HG03378 (cell line): ENCODE measurements around the gene DNAL4.

ENCODE experiments used
- ATAC-seq: cut with Tn5 transposase; IDR thresholded peaks from one replicate; pipeline ENCODE4 v1.9.1; 2021; ENCODE audit warnings: mild to moderate bottlenecking, moderate library complexity; ENCODE audit not compliant: unreplicated experiment

Gene DNAL4

GRCh38 chr22:38741576-38741975, 52.4 kb downstream of the DNAL4 start:
- no peak for ATAC-seq

- ATAC-seq, result no peak
Observed at GRCh38 chr22:38741166-38741565, 52.8 kb downstream of the DNAL4 start.

GRCh38 chr22:38740754-38741153, 53.2 kb downstream of the DNAL4 start:
- no peak for ATAC-seq

- no peak for ATAC-seq
Observed at GRCh38 chr22:38740116-38740723, 53.7 kb downstream of the DNAL4 start.

- ATAC-seq, result no peak
Observed at GRCh38 chr22:38739300-38740055, 54.5 kb downstream of the DNAL4 start.

GRCh38 chr22:38738475-38739070, 55.4 kb downstream of the DNAL4 start:
- ATAC-seq, result no peak

DNA sequence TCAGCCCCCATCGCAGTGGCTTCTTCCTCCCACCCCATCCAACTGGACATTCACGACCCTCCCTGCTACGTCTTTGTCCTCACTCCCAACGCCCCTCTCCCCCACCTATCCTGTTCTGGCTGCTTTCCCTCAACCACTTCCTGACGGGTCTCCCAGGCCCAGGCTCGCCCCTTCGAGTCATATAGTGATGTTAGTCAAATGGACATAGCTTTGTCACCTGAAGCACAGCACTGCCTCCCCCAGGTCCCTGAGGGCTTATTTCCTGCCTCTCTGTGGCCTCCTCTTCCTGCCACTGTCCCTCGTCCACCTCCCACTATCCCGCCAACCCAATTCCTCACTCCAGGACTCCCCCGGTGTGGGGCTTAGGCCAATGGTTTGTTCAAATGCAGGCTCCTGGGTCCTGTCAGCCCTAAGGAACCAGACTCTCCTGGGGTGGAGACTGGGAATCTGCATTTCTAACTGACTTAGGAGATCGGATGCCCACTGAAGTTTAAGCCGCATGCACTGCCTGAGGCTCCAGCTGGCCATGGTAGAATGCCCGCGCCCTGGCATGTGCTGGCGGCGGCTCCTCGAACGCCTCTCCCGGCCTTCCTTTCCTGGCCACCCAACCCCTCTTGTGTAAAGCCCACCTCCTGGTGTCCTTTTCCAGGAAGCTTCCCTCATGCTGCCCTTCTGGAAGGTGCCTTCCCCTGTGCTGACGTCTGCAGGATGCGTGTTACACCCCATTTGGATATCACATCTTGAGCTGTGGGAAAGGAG, 56.5 kb downstream of the DNAL4 start:
- ATAC-seq, result no peak

DNA sequence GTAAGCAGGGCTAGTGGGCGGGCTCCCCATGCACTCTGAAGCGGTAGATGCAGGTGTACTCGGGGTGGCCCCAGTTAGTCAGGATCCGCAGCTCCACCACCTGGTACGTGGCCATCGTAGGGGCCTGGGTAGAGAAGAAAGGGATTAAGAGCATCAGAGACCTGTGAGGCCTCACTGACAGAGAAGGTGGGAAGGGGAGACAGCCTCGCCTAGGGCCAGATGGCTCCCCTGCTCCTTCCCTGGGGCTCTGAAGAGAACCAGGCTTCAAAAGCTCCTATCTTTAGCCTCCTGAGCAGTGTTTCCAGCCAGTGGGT, 57.7 kb downstream of the DNAL4 start:
- no peak for ATAC-seq

DNA sequence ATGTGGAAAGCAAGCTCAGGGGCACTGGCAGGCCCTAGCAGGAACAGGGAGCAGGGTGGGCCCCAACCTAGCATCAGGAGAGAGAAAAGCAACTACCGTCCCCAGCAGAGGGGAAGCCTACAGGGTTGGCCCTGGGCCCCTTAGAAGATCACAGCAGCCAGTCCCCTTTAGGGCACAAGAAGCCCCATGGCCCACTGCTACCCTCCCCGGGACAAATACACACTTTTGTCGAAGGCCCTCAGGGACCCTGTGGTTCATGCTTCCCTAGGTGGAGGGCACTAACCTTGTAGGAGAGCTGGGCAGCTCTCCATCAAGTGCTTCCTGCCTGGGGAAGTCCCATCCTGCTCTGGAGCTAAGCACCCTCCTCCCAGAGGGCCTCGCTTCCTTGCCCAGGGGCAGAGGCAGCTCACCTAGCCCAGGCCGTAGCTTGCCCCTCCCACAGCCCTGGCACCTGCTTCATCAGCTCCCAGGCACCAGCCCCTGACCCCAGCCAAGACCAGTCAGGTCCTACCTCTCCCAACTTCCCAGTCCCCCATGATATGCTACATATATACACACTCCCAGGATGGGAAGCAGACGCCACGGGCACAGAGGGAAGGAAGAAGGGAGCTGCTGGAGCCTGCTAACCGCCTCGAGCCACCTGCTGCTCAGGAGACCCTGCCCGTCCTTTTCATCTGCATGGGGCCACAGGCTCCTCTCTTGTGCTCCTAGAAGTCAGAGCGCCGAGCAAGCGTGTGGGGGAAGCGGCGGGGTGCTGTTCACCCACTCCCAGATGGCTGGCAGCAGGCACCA, 58.3 kb downstream of the DNAL4 start:
- no peak for ATAC-seq

GRCh38 chr22:38735126-38735464, 58.8 kb downstream of the DNAL4 start:
- ATAC-seq, result no peak

DNA sequence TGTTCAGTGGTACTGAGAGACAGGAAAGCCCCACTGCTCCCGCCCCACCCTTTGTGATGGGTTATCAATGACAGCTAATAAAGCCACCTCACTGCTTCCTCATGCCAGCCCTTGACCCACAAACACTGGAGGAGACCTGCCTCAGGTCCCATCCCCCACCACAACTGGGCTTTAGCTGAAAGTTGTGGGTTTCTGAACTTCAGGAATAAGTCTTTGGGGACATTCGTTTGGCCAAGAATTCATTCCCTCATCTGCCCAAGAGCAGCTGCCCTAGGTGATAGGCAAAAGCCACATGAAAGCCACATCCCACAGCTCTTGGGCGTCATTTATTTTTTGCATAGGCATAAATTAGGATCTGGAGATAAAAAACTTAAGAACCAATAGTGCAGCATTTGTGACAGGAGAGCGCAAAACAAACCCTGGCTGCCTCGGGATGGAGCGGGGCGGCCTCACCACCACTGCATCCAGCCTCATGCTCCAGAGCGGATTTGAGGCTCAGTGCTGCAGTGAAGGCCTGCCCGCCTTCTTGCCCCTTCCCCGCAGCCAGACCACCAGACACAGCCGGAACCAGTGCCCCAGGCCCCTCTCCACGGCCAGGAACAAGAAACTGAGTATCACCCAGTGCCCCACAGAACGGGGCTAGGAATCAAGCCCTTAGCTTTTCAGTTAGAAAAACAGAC, 59.4 kb downstream of the DNAL4 start:
- ATAC-seq, result no peak

- no peak for ATAC-seq
Observed at GRCh38 chr22:38733724-38734381, 60.1 kb downstream of the DNAL4 start.

GRCh38 chr22:38733329-38733723, 60.6 kb downstream of the DNAL4 start:
- ATAC-seq, result no peak

- no peak for ATAC-seq
Observed at GRCh38 chr22:38732251-38732815, 61.6 kb downstream of the DNAL4 start.

DNA sequence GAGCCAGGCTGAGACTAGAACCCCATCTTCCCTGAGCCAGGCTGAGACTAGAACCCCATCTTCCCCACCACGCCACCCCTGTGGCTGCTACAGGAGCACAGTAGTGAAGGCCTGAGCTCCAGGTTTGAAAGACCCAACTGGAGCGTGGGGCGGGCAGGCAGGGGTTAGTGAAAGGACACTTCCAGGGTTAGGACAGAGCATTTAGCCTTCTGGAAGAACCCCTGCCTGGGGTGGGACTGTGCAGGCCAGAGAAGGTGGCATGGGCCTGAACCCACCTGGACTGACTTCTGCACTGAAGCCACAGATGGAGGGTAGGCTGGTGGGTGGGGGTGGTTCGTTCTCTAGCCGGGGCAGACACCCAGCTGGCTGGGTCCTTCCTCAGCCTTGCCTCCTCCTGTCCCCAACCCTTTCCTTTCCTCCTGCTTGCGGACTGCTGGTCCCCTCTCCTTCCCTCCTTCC, 62.2 kb downstream of the DNAL4 start:
- ATAC-seq, result no peak

GRCh38 chr22:38730411-38730871, 63.5 kb downstream of the DNAL4 start:
- no peak for ATAC-seq

GRCh38 chr22:38729946-38730345, 64.0 kb downstream of the DNAL4 start:
- no peak for ATAC-seq

- ATAC-seq, result no peak
Observed at GRCh38 chr22:38728871-38729796, 64.8 kb downstream of the DNAL4 start.
